Stomach (tissue), 9 donors: ENCODE results near the gene KANTR. TPM values are rescaled to one million over a fixed set of nuclear protein-coding genes. Genes with fewer than 3 reads are reported as not detected.

ENCODE experiments used
- DNase-seq, 2 donors: peaks; one replicate each; pipeline versions ENCODE4 v3.0.0 to v3.0.0-alpha.2; 2013 to 2019
- H3K27ac ChIP-seq, 5 donors: fragments of 200-600 bp in 4 of 5; sonication (generic) in 4 of 5; one replicate each; pipeline ENCODE4 v1.5.1; 2013 to 2019; ENCODE audit warnings: mild to moderate bottlenecking in 1 of 5, moderate library complexity in 1 of 5
- H3K27me3 ChIP-seq, 3 donors: fragments of 200-600 bp; sonication (generic); one replicate each; pipeline ENCODE4 v1.5.1; 2017 to 2019; ENCODE audit warnings: mixed run types in 1 of 3
- H3K36me3 ChIP-seq, 4 donors: fragments of 200-600 bp; sonication (generic); 1 replicate in 3 of 4; 2 replicates in 1 of 4; pipeline ENCODE4 v1.5.1; 2016 to 2019
- H3K4me1 ChIP-seq, 4 donors: fragments of 200-600 bp; sonication (generic); one replicate each; pipeline ENCODE4 v1.5.1; 2016 to 2019
- H3K4me3 ChIP-seq, 4 donors: fragments of 200-600 bp; sonication (generic) in 3 of 4; one replicate each; pipeline ENCODE4 v1.5.1; 2016 to 2019; ENCODE audit warnings: mild to moderate bottlenecking in 1 of 4
- H3K9me3 ChIP-seq, 4 donors: fragments of 200-600 bp; sonication (generic); one replicate each; pipeline ENCODE4 v1.5.1; 2016 to 2019
- CTCF ChIP-seq, 7 experiments: fragments of 450-650 bp in 4 of 7; fragments of 200-600 bp in 3 of 7; sonication (generic) in 3 of 7; IDR thresholded peaks; one replicate each; pipeline ENCODE4 v1.5.1; 2016 to 2019; ENCODE audit warnings: antibody characterized with exemption in 7 of 7, control low read depth in 2 of 7, mild to moderate bottlenecking in 1 of 7
- EP300 ChIP-seq: sonication (generic); formaldehyde crosslinking; IDR thresholded peaks from one replicate; pipeline ENCODE4 v1.6.1; 2017; ENCODE audit warnings: antibody characterized with exemption
- POLR2A ChIP-seq, 4 donors: fragments of 450-650 bp; IDR thresholded peaks; one replicate each; pipeline ENCODE4 v1.6.1; 2016; ENCODE audit warnings: antibody characterized with exemption in 4 of 4, control low read depth in 2 of 4, mild to moderate bottlenecking in 1 of 4, moderate library complexity in 1 of 4
- POLR2AphosphoS5 ChIP-seq, 3 donors: sonication (generic); formaldehyde crosslinking; IDR thresholded peaks; one replicate each; pipeline ENCODE4 v1.6.1; 2016; ENCODE audit warnings: antibody characterized with exemption in 3 of 3
- WGBS, 5 donors: extraction: QIAGEN DNeasy Blood & Tissue Kit in 3 of 5; methylation state at CpG; one replicate each; pipeline versions ENCODE4 v1.1.5 to v1.1.7; 2013 to 2018; 5-methylcytosine and 5-hydroxymethylcytosine counted together
- intact Hi-C: fragments of 100-400 bp; cut with DNase I; formaldehyde crosslinking; loops from one replicate; pipeline ENCODE4 v1.15.1; 2023; ENCODE audit warnings: low total_unique reads
- polyA plus RNA-seq, 3 donors: library from polyadenylated mRNA; stranded (reverse); fragments of 200-250 nt; gene quantifications; one replicate each; pipeline ENCODE4 v1.2.3, GENCODE V29; 2013
- total RNA-seq, 5 donors: library from RNA; depleted of rRNA; stranded (reverse); fragments of >200 nt; gene quantifications; one replicate each; pipeline versions ENCODE4 v1.1.0 to v1.2.3, GENCODE V29; 2014 to 2016
- donor health status: healthy with polysubstance abuse.
- donor health status: Bipolar disorder and iron deficiency.
- donor health status: healthy.

The KANTR gene
- total and polyA plus RNA-seq, 8 donors, result 1.1 to 35.6 (median 8.6) TPM

- intact Hi-C loops, result no loop called here
- peak overlapping the region in 3 of 4 donors; percentile 7 to 72 (median 14) for H3K4me3 ChIP-seq
- peak in 1 of 2 donors; percentile 63 for DNase-seq
- 29 to 41% (median 34%) methylated on average over 6 of the region's 6 CpGs for WGBS, 5 donors
- TF ChIP-seq POLR2AphosphoS5 (IDR thresholded peaks at IDR 0.05) (peak in 1 of 3 donors; percentile 3), EP300 (no peak)
- H3K36me3 ChIP-seq, result peaks cover 0 to 29% (median 20%) of the 10 kb centered on the region in 4 donors
- H3K27ac ChIP-seq, result peak overlapping the region in 4 of 5 donors; percentile 83 to 92 (median 84)
- peaks cover 0 to 51% (median 34%) of the 10 kb centered on the region in 4 donors for H3K4me1 ChIP-seq
- peaks cover 0 to 9% (median 0%) of the 10 kb centered on the region in 3 donors for H3K27me3 ChIP-seq
- H3K9me3 ChIP-seq, result no peaks in the 10 kb centered on the region
Measured at GRCh38 chrX:53086464-53086863, 7.5 kb upstream of the KANTR start.

- intact Hi-C loops, result no loop called here
- Histone ChIP-seq H3K4me3 (peak overlapping the region in 2 of 4 donors; percentile 26 to 72), H3K27me3 (peaks cover 0 to 9% (median 0%) of the 10 kb centered on the region in 3 donors), H3K4me1 (peaks cover 0 to 51% (median 34%) of the 10 kb centered on the region in 4 donors), H3K36me3 (peaks cover 0 to 29% (median 20%) of the 10 kb centered on the region in 4 donors), H3K27ac (peak overlapping the region; percentile 61 to 92 (median 84)), H3K9me3 (no peaks in the 10 kb centered on the region)
- TF ChIP-seq CTCF (IDR thresholded peaks at IDR 0.05), result no peak
- 57 to 71% (median 67%) methylated on average over 3 of the region's 3 CpGs for WGBS, 5 donors
- DNase-seq, result no peak
Measured at GRCh38 chrX:53087388-53087831, 6.5 kb upstream of the KANTR start.

- TF ChIP-seq POLR2AphosphoS5 (IDR thresholded peaks at IDR 0.05) (peak; percentile 38 to 66 (median 40)), EP300 (no peak), POLR2A (IDR thresholded peaks at IDR 0.05) (peak in 1 of 4 donors; percentile 25)
- Histone ChIP-seq H3K4me3 (peak overlapping the region; percentile 26 to 42 (median 34)), H3K27me3 (peaks cover 0 to 6% (median 0%) of the 10 kb centered on the region in 3 donors), H3K36me3 (peaks cover 0 to 29% (median 20%) of the 10 kb centered on the region in 4 donors), H3K27ac (peak overlapping the region; percentile 79 to 92 (median 84)), H3K4me1 (peaks cover 0 to 47% (median 32%) of the 10 kb centered on the region in 4 donors), H3K9me3 (no peaks in the 10 kb centered on the region)
- intact Hi-C loops, result no loop called here
- WGBS, 5 donors, result 20 to 44% (median 31%) methylated on average over 31 to 51 of the region's 51 CpGs
- peak; percentile 84 to 95 for DNase-seq
Measured at GRCh38 chrX:53088136-53088974, 5.6 kb upstream of the KANTR start.

- 8 to 19% (median 10%) methylated on average over 11 of the region's 11 CpGs for WGBS, 5 donors
- intact Hi-C loops, result no loop called here
- Histone ChIP-seq H3K36me3 (peaks cover 0 to 26% (median 20%) of the 10 kb centered on the region in 4 donors), H3K27ac (peak overlapping the region in 4 of 5 donors; percentile 83 to 92 (median 84)), H3K27me3 (peaks cover 0 to 3% (median 0%) of the 10 kb centered on the region in 3 donors), H3K4me3 (peak overlapping the region; percentile 26 to 42 (median 34)), H3K4me1 (peaks cover 0 to 39% (median 26%) of the 10 kb centered on the region in 4 donors), H3K9me3 (no peaks in the 10 kb centered on the region)
- peak in 5 of 7 experiments; percentile 36 to 89 (median 74) for TF ChIP-seq CTCF (IDR thresholded peaks at IDR 0.05)
- no peak for TF ChIP-seq EP300
- TF ChIP-seq POLR2A (IDR thresholded peaks at IDR 0.05), result no peak
- peak in 2 of 3 donors; percentile 10 to 28 for TF ChIP-seq POLR2AphosphoS5 (IDR thresholded peaks at IDR 0.05)
- peak; percentile 57 to 82 for DNase-seq
Measured at GRCh38 chrX:53089224-53089842, 4.6 kb upstream of the KANTR start.

GRCh38 chrX:53089925-53090324, 4.0 kb upstream of the KANTR start:
- WGBS, 5 donors, result 7 to 59% (median 47%) methylated on average over 2 of the region's 2 CpGs
- peaks cover 0 to 37% (median 23%) of the 10 kb centered on the region in 4 donors for H3K4me1 ChIP-seq
- intact Hi-C loops, result no loop called here
- peaks cover 0 to 20% (median 15%) of the 10 kb centered on the region in 4 donors for H3K36me3 ChIP-seq
- no peak overlapping the region for H3K4me3 ChIP-seq
- DNase-seq, result no peak
- H3K27me3 ChIP-seq, result peaks cover 0 to 3% (median 0%) of the 10 kb centered on the region in 3 donors
- peak overlapping the region in 1 of 5 donors; percentile 92 for H3K27ac ChIP-seq
- no peaks in the 10 kb centered on the region for H3K9me3 ChIP-seq
- TF ChIP-seq CTCF (IDR thresholded peaks at IDR 0.05), result no peak
- no peak for TF ChIP-seq POLR2A (IDR thresholded peaks at IDR 0.05)
- TF ChIP-seq EP300, result no peak
- TF ChIP-seq POLR2AphosphoS5 (IDR thresholded peaks at IDR 0.05), result no peak
